AG04450 (cell line): ENCODE data around the gene CNTNAP5. TPM values are rescaled to one million over a fixed set of nuclear protein-coding genes. Genes with fewer than 3 reads are reported as not detected.

Experiments
- CTCF ChIA-PET: fragments of 300-600, 350-600 bp; formaldehyde crosslinking; extraction: SDS; loops from one replicate; lab custom pipeline; 2022; ENCODE audit warnings: antibody characterized with exemption, inconsistent platforms; lab: Charles Lee
- POLR2A ChIA-PET: fragments of 350-600 bp; formaldehyde crosslinking; extraction: SDS; loops from one replicate; lab custom pipeline; 2021; ENCODE audit warnings: antibody characterized with exemption, inconsistent platforms; lab: Yijun Ruan, JAX
- DNase-seq: peaks from one replicate; pipeline ENCODE4 v3.0.0-alpha.2; 2011; ENCODE audit warnings: low read depth, low spot score
- H3K27ac ChIP-seq: one replicate; pipeline ENCODE4 v1.5.1; 2012; ENCODE audit warnings: low read depth, low read length, control low read depth
- H3K27me3 ChIP-seq: one replicate; pipeline ENCODE4 v1.6.0; 2012; ENCODE audit warnings: low read length; ENCODE audit not compliant: control insufficient read depth, insufficient read depth
- H3K4me3 ChIP-seq: 2 replicates; pipeline ENCODE4 v1.5.1; 2011; ENCODE audit warnings: mild to moderate bottlenecking, low read depth, low read length, control low read depth
- H3K9me3 ChIP-seq: 2 replicates; pipeline ENCODE4 v1.5.1; 2012; ENCODE audit warnings: low read length; ENCODE audit not compliant: control insufficient read depth, insufficient read depth
- CTCF ChIP-seq: IDR thresholded peaks from 2 replicates; pipeline ENCODE4 v1.5.1; 2011; ENCODE audit warnings: low read depth, low read length, control low read depth, inconsistent platforms
- polyA plus RNA-seq: library from polyadenylated mRNA; depleted of rRNA; stranded (reverse); fragments of >200 nt; gene quantifications from 2 replicates; pipeline ENCODE4 v1.2.3, GENCODE V29; 2011

The CNTNAP5 gene
- polyA plus RNA-seq, 1 experiment = not detected

DNA sequence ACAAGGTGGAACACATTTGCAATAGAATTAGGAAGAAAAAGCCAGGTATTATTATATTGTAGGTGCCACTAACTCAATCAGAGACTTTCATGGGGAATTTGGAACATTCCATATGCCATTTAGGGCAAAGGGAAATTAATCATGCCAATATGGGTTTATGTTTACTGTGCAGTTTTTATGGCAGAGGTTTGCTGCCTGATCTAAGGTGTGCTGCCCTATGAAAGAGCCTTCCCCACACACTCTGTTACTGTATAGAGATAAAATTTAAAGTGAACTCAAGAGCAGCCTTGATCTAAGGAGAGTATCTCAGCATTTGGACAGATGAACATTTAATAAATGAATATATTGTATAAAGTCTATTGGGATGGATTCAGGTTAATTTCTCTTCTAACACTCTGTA lies 771.6 kb downstream of the CNTNAP5 start:
- no peak for DNase-seq
- ChIA-PET CTCF (no interaction called here), POLR2A (no interaction called here)
- H3K27me3 ChIP-seq = no peaks in the 10 kb centered on the region
- peaks cover 6% of the 10 kb centered on the region; the same call in 1 of the 2 replicates for H3K9me3 ChIP-seq
- H3K4me3 ChIP-seq = no peak overlapping the region
- no peak overlapping the region for H3K27ac ChIP-seq
- TF ChIP-seq CTCF = no peak

DNA sequence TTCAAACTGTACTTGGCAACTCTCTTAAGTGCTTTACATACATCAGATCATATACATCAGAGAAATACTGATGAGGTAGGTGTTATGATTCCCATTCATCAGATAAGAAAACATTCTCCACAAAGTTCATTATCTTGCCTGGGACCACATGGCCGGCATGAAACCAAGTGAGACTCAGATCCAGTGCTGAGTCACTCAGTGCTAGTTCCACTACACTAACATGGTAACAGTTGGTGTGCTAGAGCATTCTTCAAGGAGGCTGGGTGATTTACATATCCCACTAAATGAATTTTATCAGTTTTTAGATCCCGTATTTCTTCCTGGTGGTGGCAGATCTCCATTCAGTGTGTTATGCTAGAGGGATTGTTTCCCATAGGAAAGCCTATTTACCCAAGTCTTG lies 772.0 kb downstream of the CNTNAP5 start:
- Histone ChIP-seq H3K27ac (no peak overlapping the region), H3K4me3 (no peak overlapping the region), H3K9me3 (peaks cover 6% of the 10 kb centered on the region; the same call in 1 of the 2 replicates), H3K27me3 (no peaks in the 10 kb centered on the region)
- no peak for TF ChIP-seq CTCF
- ChIA-PET POLR2A (no interaction called here), CTCF (no interaction called here)
- no peak for DNase-seq

DNA sequence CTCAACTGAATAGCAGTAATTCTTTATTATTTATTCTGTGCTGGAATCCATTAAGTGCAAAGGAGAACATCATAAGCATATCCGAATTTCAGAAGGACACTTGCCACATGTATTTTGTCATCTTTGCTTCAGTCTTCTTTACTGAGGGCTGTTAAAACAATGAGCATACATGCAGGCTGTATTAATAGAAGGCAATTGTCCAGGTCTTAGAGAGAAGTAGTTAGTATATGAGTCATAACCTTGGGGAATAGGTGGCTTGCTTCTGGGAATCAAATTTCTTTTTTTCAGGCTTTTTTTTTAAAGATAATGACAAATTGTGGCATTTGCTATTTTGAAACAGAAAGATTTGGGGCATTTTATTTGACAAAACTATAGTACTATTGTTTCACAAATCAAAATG lies 773.5 kb downstream of the CNTNAP5 start:
- TF ChIP-seq CTCF = no peak
- POLR2A ChIA-PET = no interaction called here

GRCh38 chr2:124804014-124804940 lies 779.2 kb downstream of the CNTNAP5 start:
- Histone ChIP-seq H3K4me3 (no peak overlapping the region), H3K27ac (no peak overlapping the region), H3K9me3 (no peaks in the 10 kb centered on the region; the same call in 1 of the 2 replicates), H3K27me3 (no peaks in the 10 kb centered on the region)
- CTCF ChIA-PET = no interaction called here
- no peak for DNase-seq
- peak; percentile 53 for TF ChIP-seq CTCF
- POLR2A ChIA-PET = no interaction called here

More for the DNA sequence above, 773.5 kb downstream of the CNTNAP5 start:
- CTCF ChIA-PET = no interaction called here
- DNase-seq = no peak
- H3K27me3 ChIP-seq = no peaks in the 10 kb centered on the region
- no peak overlapping the region for H3K4me3 ChIP-seq
- no peak overlapping the region for H3K27ac ChIP-seq
- H3K9me3 ChIP-seq = peaks cover 6% of the 10 kb centered on the region

DNA sequence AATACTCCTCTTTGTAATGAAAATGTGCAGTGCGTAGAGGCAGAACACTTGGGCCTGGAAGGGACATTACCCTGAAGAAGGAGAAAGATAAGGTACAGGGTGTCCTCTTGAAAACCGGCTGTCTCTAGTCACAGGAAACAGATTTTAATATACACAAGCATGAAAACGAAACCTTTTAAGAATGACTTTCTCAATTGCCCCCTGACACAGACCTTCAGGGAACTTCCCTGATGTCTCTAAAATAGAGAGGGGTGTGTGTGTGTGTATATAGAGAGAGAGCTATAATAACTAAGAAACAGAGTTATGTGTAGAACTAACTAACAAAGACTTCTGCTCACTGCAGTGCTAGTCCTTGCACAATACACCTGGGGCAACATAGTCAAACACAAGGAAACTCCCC lies 780.0 kb downstream of the CNTNAP5 start:
- no peak for DNase-seq
- no peak for TF ChIP-seq CTCF
- Histone ChIP-seq H3K27me3 (no peaks in the 10 kb centered on the region), H3K4me3 (no peak overlapping the region), H3K27ac (no peak overlapping the region), H3K9me3 (no peaks in the 10 kb centered on the region; the same call in 1 of the 2 replicates)
- ChIA-PET CTCF (no interaction called here), POLR2A (no interaction called here)
